Measurements from ENCODE around the gene FZD7.

Gene FZD7

DNA sequence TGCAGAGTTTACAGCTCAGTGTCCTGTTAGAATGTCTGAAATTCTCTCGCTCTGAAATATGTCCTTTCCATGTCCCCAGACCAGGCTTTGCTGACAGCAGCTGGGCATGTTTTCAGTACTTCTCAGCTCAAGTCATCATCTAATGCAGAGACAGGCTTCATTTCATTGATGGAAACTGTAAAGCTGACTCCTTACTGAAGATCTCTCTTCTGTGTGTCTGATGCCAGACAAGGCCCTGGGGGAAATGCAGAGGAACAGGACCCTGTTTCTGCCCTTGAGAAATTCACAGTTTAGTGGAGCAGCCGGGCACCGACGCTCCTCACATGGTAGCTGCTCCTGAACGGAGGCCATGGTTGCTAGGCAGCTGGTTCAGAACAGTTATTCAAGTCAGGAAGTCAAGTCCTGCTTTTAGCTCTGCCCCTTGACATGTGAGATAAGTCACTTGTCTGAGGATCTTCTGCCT is 24.6 kb upstream of the FZD7 start:
- TF ChIP-seq, protein P1, sequence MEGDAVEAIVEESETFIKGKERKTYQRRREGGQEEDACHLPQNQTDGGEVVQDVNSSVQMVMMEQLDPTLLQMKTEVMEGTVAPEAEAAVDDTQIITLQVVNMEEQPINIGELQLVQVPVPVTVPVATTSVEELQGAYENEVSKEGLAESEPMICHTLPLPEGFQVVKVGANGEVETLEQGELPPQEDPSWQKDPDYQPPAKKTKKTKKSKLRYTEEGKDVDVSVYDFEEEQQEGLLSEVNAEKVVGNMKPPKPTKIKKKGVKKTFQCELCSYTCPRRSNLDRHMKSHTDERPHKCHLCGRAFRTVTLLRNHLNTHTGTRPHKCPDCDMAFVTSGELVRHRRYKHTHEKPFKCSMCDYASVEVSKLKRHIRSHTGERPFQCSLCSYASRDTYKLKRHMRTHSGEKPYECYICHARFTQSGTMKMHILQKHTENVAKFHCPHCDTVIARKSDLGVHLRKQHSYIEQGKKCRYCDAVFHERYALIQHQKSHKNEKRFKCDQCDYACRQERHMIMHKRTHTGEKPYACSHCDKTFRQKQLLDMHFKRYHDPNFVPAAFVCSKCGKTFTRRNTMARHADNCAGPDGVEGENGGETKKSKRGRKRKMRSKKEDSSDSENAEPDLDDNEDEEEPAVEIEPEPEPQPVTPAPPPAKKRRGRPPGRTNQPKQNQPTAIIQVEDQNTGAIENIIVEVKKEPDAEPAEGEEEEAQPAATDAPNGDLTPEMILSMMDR (IDR thresholded peaks at IDR 0.05; ENCODE audit: borderline replicate concordance, control extremely low read depth, extremely low read depth, insufficient read depth, missing control alignments): no peak
- DNase-seq (ENCODE audit: low spot score): no peak
- in situ Hi-C loops (cut with MboI; ENCODE audit: low sequenced_read_pairs, unreplicated experiment): no loop called here

DNA sequence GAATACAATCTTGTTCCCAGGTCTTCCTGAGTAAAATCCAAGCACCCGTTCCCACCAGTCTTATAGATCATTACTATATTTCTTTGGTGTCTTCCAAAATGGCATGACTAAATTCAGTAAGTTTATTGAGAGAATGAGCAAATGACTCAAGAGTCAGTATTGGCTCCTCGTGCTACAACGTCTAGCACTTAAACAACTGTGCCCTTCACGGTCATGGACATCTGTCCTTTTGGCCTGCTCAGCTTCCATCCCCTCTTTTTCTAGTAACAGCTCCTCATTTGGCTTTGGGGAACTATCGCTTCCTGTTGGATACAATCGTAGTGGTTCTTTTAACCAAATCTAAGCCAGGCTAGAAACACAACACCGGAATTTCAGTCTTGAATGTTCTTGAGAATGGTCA is 24.1 kb upstream of the FZD7 start:
- no peak for DNase-seq (ENCODE audit: low spot score)
- TF ChIP-seq, protein P1 (IDR thresholded peaks at IDR 0.05; ENCODE audit: borderline replicate concordance, control extremely low read depth, extremely low read depth, insufficient read depth, missing control alignments): no peak
- in situ Hi-C loops (cut with MboI; ENCODE audit: low sequenced_read_pairs, unreplicated experiment): no loop called here

GRCh38 chr2:202014318-202014717 is 19.3 kb upstream of the FZD7 start:
- no peak for DNase-seq (ENCODE audit: low spot score)
- TF ChIP-seq, protein P1 (IDR thresholded peaks at IDR 0.05; ENCODE audit: borderline replicate concordance, control extremely low read depth, extremely low read depth, insufficient read depth, missing control alignments): no peak
- in situ Hi-C loops (cut with MboI; ENCODE audit: low sequenced_read_pairs, unreplicated experiment): no loop called here

DNA sequence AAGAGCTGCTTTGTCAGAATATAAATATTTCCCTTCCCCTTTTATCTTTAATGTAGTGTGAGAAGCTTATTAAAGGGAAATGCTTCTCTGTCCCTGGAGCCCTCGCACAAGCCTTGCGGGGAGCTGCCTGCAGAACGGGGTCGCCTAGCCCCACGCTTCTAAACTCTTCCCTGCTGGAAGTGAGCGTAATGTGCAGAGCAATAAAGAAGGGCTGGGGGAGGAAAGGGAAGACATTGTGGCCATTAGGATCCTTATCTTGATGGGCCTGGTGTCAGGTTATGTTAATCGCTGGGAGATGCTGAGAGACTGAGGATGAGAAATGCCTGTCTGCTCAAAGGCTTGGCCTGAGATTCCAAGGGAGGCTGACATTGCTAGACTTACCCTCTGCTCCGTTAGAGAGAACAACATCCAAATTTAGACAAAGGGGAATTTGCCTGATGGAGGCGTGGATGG is 18.9 kb upstream of the FZD7 start:
- TF ChIP-seq, protein P1 (IDR thresholded peaks at IDR 0.05; ENCODE audit: borderline replicate concordance, control extremely low read depth, extremely low read depth, insufficient read depth, missing control alignments): no peak
- in situ Hi-C loops (cut with MboI; ENCODE audit: low sequenced_read_pairs, unreplicated experiment): no loop called here
- no peak for DNase-seq (ENCODE audit: low spot score)

GRCh38 chr2:202015471-202015870 is 18.2 kb upstream of the FZD7 start:
- in situ Hi-C loops (cut with MboI; ENCODE audit: low sequenced_read_pairs, unreplicated experiment): no loop called here
- no peak for DNase-seq (ENCODE audit: low spot score)
- TF ChIP-seq, protein P1 (IDR thresholded peaks at IDR 0.05; ENCODE audit: borderline replicate concordance, control extremely low read depth, extremely low read depth, insufficient read depth, missing control alignments): no peak

GRCh38 chr2:202016579-202017227 is 17.0 kb upstream of the FZD7 start:
- TF ChIP-seq, protein P1 (IDR thresholded peaks at IDR 0.05; ENCODE audit: borderline replicate concordance, control extremely low read depth, extremely low read depth, insufficient read depth, missing control alignments): no peak
- DNase-seq (ENCODE audit: low spot score): no peak
- in situ Hi-C loops (cut with MboI; ENCODE audit: low sequenced_read_pairs, unreplicated experiment): no loop called here

All from GM13976 (cell line).